Hepatocyte (in vitro differentiated cells): ENCODE measurements around the gene TNFAIP8L3.

Source experiments
- EZH2 ChIP-seq: fragments of 200-600 bp; sonication (generic); IDR thresholded peaks from 2 replicates; pipeline ENCODE4 v1.6.1; 2016; ENCODE audit warnings: antibody characterized with exemption, mild to moderate bottlenecking, borderline replicate concordance
- TF ChIP-seq, protein P1 (sequence below): fragments of 200-600 bp; sonication (generic); IDR thresholded peaks from 2 replicates; pipeline ENCODE4 v1.5.1; 2016; ENCODE audit warnings: antibody characterized with exemption, mild to moderate bottlenecking; ENCODE audit not compliant: poor library complexity

DNA sequence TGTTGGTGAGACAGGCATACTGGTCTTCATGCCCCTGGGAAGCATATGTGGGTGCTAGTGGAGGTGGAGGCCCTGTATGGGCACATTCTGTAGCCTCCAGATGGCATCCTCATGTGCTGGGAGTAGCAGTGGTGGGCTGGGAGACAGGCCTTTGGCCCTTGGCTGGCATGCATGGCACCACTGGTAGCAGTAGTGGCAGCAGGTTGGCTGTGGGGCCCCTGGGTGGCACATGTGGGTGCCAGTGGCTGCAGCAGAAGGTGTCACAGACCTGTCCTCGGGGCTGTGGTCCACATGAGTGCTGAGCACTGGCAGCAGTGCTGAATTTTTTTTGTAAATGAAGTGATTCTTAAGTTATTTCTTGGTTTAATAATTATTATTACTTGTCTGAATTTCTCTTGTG lies 71.2 kb downstream of the TNFAIP8L3 start:
- no peak for TF ChIP-seq EZH2
- TF ChIP-seq, protein P1, sequence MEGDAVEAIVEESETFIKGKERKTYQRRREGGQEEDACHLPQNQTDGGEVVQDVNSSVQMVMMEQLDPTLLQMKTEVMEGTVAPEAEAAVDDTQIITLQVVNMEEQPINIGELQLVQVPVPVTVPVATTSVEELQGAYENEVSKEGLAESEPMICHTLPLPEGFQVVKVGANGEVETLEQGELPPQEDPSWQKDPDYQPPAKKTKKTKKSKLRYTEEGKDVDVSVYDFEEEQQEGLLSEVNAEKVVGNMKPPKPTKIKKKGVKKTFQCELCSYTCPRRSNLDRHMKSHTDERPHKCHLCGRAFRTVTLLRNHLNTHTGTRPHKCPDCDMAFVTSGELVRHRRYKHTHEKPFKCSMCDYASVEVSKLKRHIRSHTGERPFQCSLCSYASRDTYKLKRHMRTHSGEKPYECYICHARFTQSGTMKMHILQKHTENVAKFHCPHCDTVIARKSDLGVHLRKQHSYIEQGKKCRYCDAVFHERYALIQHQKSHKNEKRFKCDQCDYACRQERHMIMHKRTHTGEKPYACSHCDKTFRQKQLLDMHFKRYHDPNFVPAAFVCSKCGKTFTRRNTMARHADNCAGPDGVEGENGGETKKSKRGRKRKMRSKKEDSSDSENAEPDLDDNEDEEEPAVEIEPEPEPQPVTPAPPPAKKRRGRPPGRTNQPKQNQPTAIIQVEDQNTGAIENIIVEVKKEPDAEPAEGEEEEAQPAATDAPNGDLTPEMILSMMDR: no peak
